ENCODE measurements around the gene CAPZB.

- TF ChIP-seq CTCF (IDR thresholded peaks at IDR 0.05) = no peak
- no peak for TF ChIP-seq POLR2A (IDR thresholded peaks at IDR 0.05)
These were observed 100.6 kb downstream of the CAPZB start for GRCh38 chr1:19384772-19385187.
